Gastroesophageal sphincter (tissue), 4 donors: ENCODE measurements around the gene ZMYND11. TPM values are rescaled to one million over a fixed set of nuclear protein-coding genes. Genes with fewer than 3 reads are reported as not detected.
A peak's percentile ranks its signal among the peaks of the same experiment; 100 is the strongest.

Experiments
- ATAC-seq: fragments of 150-250 bp; one replicate; pipeline ENCODE4 v1.9.1; 2016; ENCODE audit warnings: mild to moderate bottlenecking, moderate library complexity
- H3K27ac ChIP-seq, 4 donors: fragments of 200-600 bp; sonication (generic) in 3 of 4; 1 replicate in 3 of 4; 2 replicates in 1 of 4; pipeline ENCODE4 v1.5.1; 2016 to 2019
- H3K27me3 ChIP-seq: fragments of 200-600 bp; sonication (generic); one replicate; pipeline ENCODE4 v1.5.1; 2019
- H3K36me3 ChIP-seq, 2 donors: fragments of 200-600 bp; sonication (generic); one replicate each; pipeline ENCODE4 v1.5.1; 2019; ENCODE audit warnings: control low read depth in 1 of 2
- H3K4me1 ChIP-seq, 3 donors: fragments of 200-600 bp; sonication (generic); 1 replicate in 2 of 3; 2 replicates in 1 of 3; pipeline ENCODE4 v1.5.1; 2016 to 2019; ENCODE audit warnings: control low read depth in 2 of 3
- H3K4me3 ChIP-seq, 2 donors: fragments of 200-600 bp; sonication (generic); one replicate each; pipeline ENCODE4 v1.5.1; 2019; ENCODE audit warnings: mild to moderate bottlenecking in 1 of 2, moderate library complexity in 1 of 2
- H3K9me3 ChIP-seq, 3 donors: fragments of 200-600 bp; sonication (generic); one replicate each; pipeline ENCODE4 v1.5.1; 2017 to 2019; ENCODE audit warnings: control low read depth in 2 of 3
- EP300 ChIP-seq: sonication (generic); formaldehyde crosslinking; IDR thresholded peaks from one replicate; pipeline ENCODE4 v1.6.1; 2017; ENCODE audit warnings: antibody characterized with exemption, mild to moderate bottlenecking
- POLR2A ChIP-seq, 2 donors: fragments of 450-650 bp; IDR thresholded peaks; one replicate each; pipeline ENCODE4 v1.6.1; 2017; ENCODE audit warnings: antibody characterized with exemption in 2 of 2, mild to moderate bottlenecking in 2 of 2, moderate library complexity in 1 of 2
- POLR2AphosphoS5 ChIP-seq: sonication (generic); formaldehyde crosslinking; IDR thresholded peaks from one replicate; pipeline ENCODE4 v1.6.1; 2017; ENCODE audit warnings: antibody characterized with exemption
- WGBS, 2 donors: methylation state at CpG; one replicate each; pipeline ENCODE4 v1.1.5; 2018; ENCODE audit warnings: low coverage in 1 of 2; 5-methylcytosine and 5-hydroxymethylcytosine counted together
- total RNA-seq, 4 donors: library from RNA; depleted of rRNA; stranded (reverse); fragments of >200 nt; gene quantifications; one replicate each; pipeline ENCODE4 v1.1.0, GENCODE V29; 2016
- TF ChIP-seq, protein P1 (sequence below), 4 experiments: fragments of 200-600 bp in 2 of 4; fragments of 450-650 bp in 2 of 4; sonication (generic) in 1 of 4; IDR thresholded peaks; one replicate each; pipeline ENCODE4 v1.5.1; 2017 to 2019; ENCODE audit warnings: antibody characterized with exemption in 4 of 4, mild to moderate bottlenecking in 2 of 4, moderate library complexity in 2 of 4

The ZMYND11 gene
- total RNA-seq, 4 donors from 2014 or later = 131 to 176 (median 166) TPM

DNA sequence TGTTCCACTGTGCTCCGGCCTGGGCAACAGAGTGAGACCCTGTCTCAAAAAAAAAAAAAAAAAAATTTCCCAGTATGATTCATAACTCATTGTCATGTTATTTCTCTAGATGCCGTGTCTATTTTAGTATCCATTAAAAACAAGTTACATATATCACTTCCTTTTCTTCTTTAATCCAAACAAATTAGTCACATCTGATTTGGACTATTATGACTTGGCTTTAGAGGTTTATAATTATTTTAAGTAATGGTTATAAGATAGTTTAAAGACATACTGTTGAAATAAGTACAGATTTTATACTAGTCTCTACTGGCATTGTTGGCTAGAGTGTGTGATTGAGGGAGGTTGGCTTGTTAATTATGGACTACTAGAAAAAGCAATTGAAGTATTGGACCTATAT, 53.3 kb downstream of the ZMYND11 start:
- peaks cover 0 to 22% (median 4%) of the 10 kb centered on the region in 3 donors for H3K4me1 ChIP-seq
- ATAC-seq = no peak
- TF ChIP-seq POLR2A (IDR thresholded peaks at IDR 0.05) (no peak), EP300 (no peak), POLR2AphosphoS5 (no peak)
- TF ChIP-seq, protein P1, sequence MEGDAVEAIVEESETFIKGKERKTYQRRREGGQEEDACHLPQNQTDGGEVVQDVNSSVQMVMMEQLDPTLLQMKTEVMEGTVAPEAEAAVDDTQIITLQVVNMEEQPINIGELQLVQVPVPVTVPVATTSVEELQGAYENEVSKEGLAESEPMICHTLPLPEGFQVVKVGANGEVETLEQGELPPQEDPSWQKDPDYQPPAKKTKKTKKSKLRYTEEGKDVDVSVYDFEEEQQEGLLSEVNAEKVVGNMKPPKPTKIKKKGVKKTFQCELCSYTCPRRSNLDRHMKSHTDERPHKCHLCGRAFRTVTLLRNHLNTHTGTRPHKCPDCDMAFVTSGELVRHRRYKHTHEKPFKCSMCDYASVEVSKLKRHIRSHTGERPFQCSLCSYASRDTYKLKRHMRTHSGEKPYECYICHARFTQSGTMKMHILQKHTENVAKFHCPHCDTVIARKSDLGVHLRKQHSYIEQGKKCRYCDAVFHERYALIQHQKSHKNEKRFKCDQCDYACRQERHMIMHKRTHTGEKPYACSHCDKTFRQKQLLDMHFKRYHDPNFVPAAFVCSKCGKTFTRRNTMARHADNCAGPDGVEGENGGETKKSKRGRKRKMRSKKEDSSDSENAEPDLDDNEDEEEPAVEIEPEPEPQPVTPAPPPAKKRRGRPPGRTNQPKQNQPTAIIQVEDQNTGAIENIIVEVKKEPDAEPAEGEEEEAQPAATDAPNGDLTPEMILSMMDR (IDR thresholded peaks at IDR 0.05) = no peak
- no peaks in the 10 kb centered on the region for H3K27me3 ChIP-seq
- peaks cover 0 to 5% (median 3%) of the 10 kb centered on the region in 3 donors for H3K9me3 ChIP-seq
- H3K36me3 ChIP-seq = peaks cover 0 to 11% of the 10 kb centered on the region in 2 donors
- WGBS, 2 donors = 44 to 47% methylated on average over 2 of the region's 2 CpGs
- H3K4me3 ChIP-seq = no peak overlapping the region
- no peak overlapping the region for H3K27ac ChIP-seq

DNA sequence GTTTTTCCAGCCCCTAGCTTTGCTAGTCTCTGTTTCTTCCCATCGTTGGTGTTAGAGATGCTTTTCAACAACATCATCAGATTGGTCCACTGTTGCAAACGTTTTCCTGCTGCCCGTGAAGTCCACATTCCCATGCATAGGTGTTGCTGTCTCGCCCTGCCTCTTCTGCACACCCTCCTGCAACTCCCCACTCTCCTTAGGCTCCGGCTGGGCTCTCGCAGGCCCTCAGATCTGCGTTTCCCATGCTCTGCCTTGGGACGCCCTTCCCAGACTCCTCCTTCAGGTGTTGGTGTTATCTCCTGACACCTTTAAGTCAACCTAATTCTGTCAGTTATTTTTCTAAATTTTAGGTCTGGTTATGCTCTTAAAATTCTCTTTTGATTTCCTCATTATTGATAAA, 55.0 kb downstream of the ZMYND11 start:
- WGBS, 2 donors = 94% methylated on average over 6 to 8 of the region's 8 CpGs
- Histone ChIP-seq H3K27me3 (no peaks in the 10 kb centered on the region), H3K4me1 (peaks cover 0 to 22% (median 4%) of the 10 kb centered on the region in 3 donors), H3K9me3 (no peaks in the 10 kb centered on the region), H3K36me3 (no peaks in the 10 kb centered on the region), H3K27ac (no peak overlapping the region), H3K4me3 (no peak overlapping the region)
- TF ChIP-seq EP300 = no peak
- TF ChIP-seq, protein P1 (IDR thresholded peaks at IDR 0.05) = no peak
- no peak for TF ChIP-seq POLR2AphosphoS5
- TF ChIP-seq POLR2A (IDR thresholded peaks at IDR 0.05) = no peak
- no peak for ATAC-seq

DNA sequence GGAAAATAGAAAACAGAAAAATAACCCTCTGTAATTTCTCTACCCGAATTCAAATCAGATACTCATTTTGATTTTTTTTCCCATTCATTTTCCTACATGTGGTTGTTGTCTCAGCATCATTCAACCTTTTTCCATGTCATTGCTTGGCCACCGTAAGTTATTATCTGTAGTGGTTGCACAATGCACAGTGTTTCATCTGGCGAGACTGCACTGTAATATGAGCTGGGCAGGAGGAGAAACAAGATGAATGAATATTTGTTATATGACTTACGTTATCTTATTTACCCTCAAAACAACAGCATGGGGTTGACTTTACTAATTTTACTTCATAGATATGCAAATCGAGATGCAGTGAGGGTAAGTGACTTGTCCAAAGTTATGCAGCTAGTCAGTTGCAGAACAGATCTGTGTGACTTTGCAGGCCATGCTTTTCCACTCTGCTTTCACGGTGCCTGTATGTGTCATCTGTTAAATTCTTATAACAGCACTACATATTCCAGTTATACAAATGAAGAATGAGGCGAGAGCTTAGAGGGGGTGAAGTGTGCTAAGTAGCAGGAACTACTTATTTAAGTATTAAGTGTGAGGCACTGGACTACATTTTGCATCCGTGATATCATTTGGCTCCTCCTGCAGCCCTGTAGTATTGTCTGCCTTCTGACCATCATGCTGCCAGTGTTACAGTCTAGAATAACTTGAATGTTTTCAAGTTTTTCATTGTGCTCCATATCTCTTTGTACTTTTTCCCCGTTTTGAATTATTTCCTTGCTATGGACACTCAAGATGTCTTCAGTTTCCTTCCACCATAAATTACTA, 56.7 kb downstream of the ZMYND11 start:
- H3K27ac ChIP-seq = no peak overlapping the region
- 54 to 70% methylated on average over 9 of the region's 9 CpGs for WGBS, 2 donors
- peak; percentile 62 for ATAC-seq
- peaks cover 0 to 22% (median 4%) of the 10 kb centered on the region in 3 donors for H3K4me1 ChIP-seq
- H3K36me3 ChIP-seq = no peaks in the 10 kb centered on the region
- no peak overlapping the region for H3K4me3 ChIP-seq
- H3K9me3 ChIP-seq = no peaks in the 10 kb centered on the region
- TF ChIP-seq, protein P1 (IDR thresholded peaks at IDR 0.05) = no peak
- no peak for TF ChIP-seq POLR2A (IDR thresholded peaks at IDR 0.05)
- no peak for TF ChIP-seq EP300
- TF ChIP-seq POLR2AphosphoS5 = no peak
- H3K27me3 ChIP-seq = no peaks in the 10 kb centered on the region

DNA sequence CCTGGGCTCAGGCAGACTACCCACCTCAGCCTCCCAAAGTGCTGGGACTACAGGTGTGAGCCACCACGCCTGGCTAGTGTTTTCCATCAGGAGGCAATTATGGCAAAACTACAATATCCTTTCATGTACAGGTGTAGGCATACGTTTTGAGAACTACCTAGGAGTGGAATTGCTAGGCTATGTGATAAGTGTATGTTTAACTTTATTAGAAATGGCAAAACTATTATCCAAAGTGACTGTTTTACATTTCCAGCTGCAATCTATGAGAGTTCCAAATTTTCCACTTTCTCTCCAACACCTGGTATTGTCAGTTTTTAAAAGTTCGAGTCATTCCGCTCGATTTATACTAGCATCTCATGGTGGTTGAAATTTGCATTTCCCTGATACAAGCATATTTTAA, 59.0 kb downstream of the ZMYND11 start:
- H3K4me1 ChIP-seq = peaks cover 0 to 10% (median 4%) of the 10 kb centered on the region in 3 donors
- 96 to 97% methylated on average over 4 to 5 of the region's 5 CpGs for WGBS, 2 donors
- H3K4me3 ChIP-seq = no peak overlapping the region
- ATAC-seq = no peak
- no peaks in the 10 kb centered on the region for H3K27me3 ChIP-seq
- H3K9me3 ChIP-seq = no peaks in the 10 kb centered on the region
- no peak overlapping the region for H3K27ac ChIP-seq
- H3K36me3 ChIP-seq = no peaks in the 10 kb centered on the region
- TF ChIP-seq EP300 (no peak), POLR2A (IDR thresholded peaks at IDR 0.05) (no peak), POLR2AphosphoS5 (no peak)
- TF ChIP-seq, protein P1 (IDR thresholded peaks at IDR 0.05) = no peak

DNA sequence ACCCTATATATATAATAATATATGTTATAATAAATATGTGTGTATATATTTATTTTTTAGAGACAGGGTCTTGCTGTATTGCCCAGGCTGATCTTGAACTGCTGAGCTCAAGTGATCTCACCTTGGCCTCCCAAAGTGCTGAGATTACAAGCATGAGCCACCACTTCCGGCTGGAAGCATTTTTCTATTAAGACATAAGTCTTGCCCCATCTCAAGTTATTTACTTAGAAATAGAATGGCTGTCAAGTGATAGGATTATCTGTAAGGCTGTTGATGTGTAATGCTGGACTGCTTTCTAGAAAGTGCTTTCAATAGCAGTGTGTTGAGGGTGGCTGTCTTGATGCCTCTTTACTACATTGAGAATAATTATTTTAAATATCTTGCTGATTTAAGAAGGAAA, 65.2 kb downstream of the ZMYND11 start:
- ATAC-seq = no peak
- 82 to 92% methylated on average over 1 of the region's 1 CpG for WGBS, 2 donors

More for the DNA sequence above, 65.2 kb downstream of the ZMYND11 start:
- no peak overlapping the region for H3K27ac ChIP-seq
- no peaks in the 10 kb centered on the region for H3K27me3 ChIP-seq
- H3K4me3 ChIP-seq = no peak overlapping the region
- H3K36me3 ChIP-seq = no peaks in the 10 kb centered on the region
- H3K4me1 ChIP-seq = peaks cover 0 to 13% (median 0%) of the 10 kb centered on the region in 3 donors
- no peaks in the 10 kb centered on the region for H3K9me3 ChIP-seq
- TF ChIP-seq EP300 (no peak), POLR2A (IDR thresholded peaks at IDR 0.05) (no peak), POLR2AphosphoS5 (no peak)
- TF ChIP-seq, protein P1 (IDR thresholded peaks at IDR 0.05) = no peak
